ES-I3 (cell line): ENCODE results near the gene PLCL2.

Experiments used
- H3K36me3 ChIP-seq: 2 replicates; pipeline ENCODE4 v1.6.1; 2013; ENCODE audit warnings: mild to moderate bottlenecking, low read length, control low read depth, moderate library complexity; ENCODE audit not compliant: insufficient read depth
- H3K4me1 ChIP-seq: 2 replicates; pipeline ENCODE4 v1.6.1; 2013; ENCODE audit warnings: mild to moderate bottlenecking, control low read depth, low read length; ENCODE audit not compliant: insufficient read depth
- H3K9ac ChIP-seq: 2 replicates; pipeline ENCODE4 v1.6.1; 2013; ENCODE audit warnings: low read depth, mild to moderate bottlenecking, low read length, moderate library complexity
- H3K9me3 ChIP-seq: 2 replicates; pipeline ENCODE4 v1.6.1; 2013; ENCODE audit warnings: mild to moderate bottlenecking, low read length, moderate library complexity; ENCODE audit not compliant: control insufficient read depth, insufficient read depth

The PLCL2 gene

DNA sequence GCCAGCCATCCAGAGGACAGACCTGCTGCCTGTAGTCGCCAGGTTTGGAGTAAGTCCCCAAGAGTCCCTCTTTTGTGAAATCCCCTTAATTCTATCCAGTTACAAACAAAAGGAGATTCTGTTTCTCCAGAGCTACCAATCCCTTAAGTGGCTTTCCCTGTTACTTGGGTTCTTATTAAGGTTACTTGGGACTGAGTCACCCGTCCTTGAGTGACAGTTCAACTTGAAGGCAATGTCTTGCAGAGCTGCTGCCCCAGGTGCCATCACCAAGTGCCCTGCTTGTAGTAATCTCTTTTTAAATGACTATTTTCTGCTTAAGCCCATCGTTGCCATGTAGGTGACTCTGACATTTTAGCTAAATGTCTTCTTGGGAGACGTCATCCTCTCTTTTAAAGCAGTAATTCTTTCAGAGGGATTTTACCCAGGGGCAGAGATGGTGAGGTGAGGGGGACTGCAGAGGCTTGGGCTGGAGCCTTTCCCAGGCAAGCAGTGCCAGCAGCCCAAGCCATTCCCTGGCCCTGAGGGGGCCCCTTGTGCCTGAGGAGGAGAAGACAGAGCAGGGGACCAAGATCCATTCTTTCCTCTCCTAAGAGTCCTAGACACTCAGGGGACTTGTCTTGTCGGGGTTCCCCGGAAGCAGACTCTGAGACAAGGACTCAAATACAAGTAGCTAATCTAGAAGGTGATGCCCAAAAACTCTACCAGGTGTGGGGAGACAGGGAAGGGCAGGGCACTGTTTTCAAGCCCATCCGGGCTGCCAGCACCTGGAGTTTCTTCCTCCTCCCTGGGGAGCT, 253.7 kb downstream of the PLCL2 start:
- Histone ChIP-seq H3K4me1 (no peaks in the 10 kb centered on the region; the same call in 1 of the 2 replicates), H3K9ac (no peak overlapping the region), H3K36me3 (no peaks in the 10 kb centered on the region), H3K9me3 (no peaks in the 10 kb centered on the region)
